HepG2 (cell line): ENCODE data around the gene SPRY1. TPM values are rescaled to one million over a fixed set of nuclear protein-coding genes. Genes with fewer than 3 reads are reported as not detected.
A peak's percentile ranks its signal among the peaks of the same experiment; 100 is the strongest.

Experiments
- DDIT3 ChIP-seq: sonication (generic); formaldehyde crosslinking; IDR thresholded peaks from 2 replicates; pipeline ENCODE4 v1.4.0; 2020; ENCODE audit warnings: mild to moderate bottlenecking, missing genetic modification reagents
- HHEX ChIP-seq: IDR thresholded peaks from 2 replicates; pipeline ENCODE4 v1.6.1; 2016; ENCODE audit warnings: control low read depth
- KLF9 ChIP-seq: IDR thresholded peaks from 2 replicates; pipeline ENCODE4 v1.6.1; 2016; ENCODE audit warnings: low read depth
- MYC ChIP-seq: sonication (generic); formaldehyde crosslinking; IDR thresholded peaks from 2 replicates; pipeline ENCODE4 v1.9.0; 2021; ENCODE audit warnings: missing genetic modification reagents, borderline replicate concordance
- PAXIP1 ChIP-seq: sonication (generic); formaldehyde crosslinking; conservative IDR thresholded peaks from 2 replicates; pipeline ENCODE4 v1.4.0; 2020; ENCODE audit warnings: mild to moderate bottlenecking, missing genetic modification reagents, moderate library complexity
- REL ChIP-seq: sonication (generic); formaldehyde crosslinking; conservative IDR thresholded peaks from 2 replicates; pipeline ENCODE4 v1.8.0; 2022; ENCODE audit warnings: mild to moderate bottlenecking, missing genetic modification reagents, moderate library complexity
- RXRA ChIP-seq: sonication (generic); formaldehyde crosslinking; IDR thresholded peaks from 2 replicates; pipeline ENCODE4 v1.5.1; 2020; ENCODE audit warnings: missing genetic modification reagents
- SIX1 ChIP-seq: sonication (generic); formaldehyde crosslinking; IDR thresholded peaks from 2 replicates; pipeline ENCODE4 v1.4.0; 2020; ENCODE audit warnings: missing genetic modification reagents, borderline replicate concordance
- SIX4 ChIP-seq: sonication (generic); formaldehyde crosslinking; IDR thresholded peaks from 2 replicates; pipeline ENCODE4 v1.4.0; 2020; ENCODE audit warnings: missing genetic modification reagents
- SRF ChIP-seq: IDR thresholded peaks from 2 replicates; pipeline ENCODE4 v1.6.1; 2011; ENCODE audit warnings: mild to moderate bottlenecking, low read depth, low read length, moderate library complexity
- ZNF33B ChIP-seq: sonication (generic); formaldehyde crosslinking; IDR thresholded peaks from 2 replicates; pipeline ENCODE4 v1.5.1; 2020; ENCODE audit warnings: mild to moderate bottlenecking, missing genetic modification reagents
- ZNF432 ChIP-seq: sonication (generic); formaldehyde crosslinking; IDR thresholded peaks from 2 replicates; pipeline ENCODE4 v1.5.0; 2020; ENCODE audit warnings: missing genetic modification reagents, mild to moderate bottlenecking, borderline replicate concordance
- ZNF543 ChIP-seq: sonication (generic); formaldehyde crosslinking; IDR thresholded peaks from 2 replicates; pipeline ENCODE4 v1.4.0; 2020; ENCODE audit warnings: mild to moderate bottlenecking, missing genetic modification reagents
- polyA plus RNA-seq, 8 experiments: library from polyadenylated mRNA; depleted of rRNA in 3 of 8; stranded (reverse) in 7 of 8; unstranded in 1 of 8; fragments of >200 nt; fragmentation: Illumina TruSeq in 4 of 8; extraction: Trizol in 4 of 8; gene quantifications; 2 replicates each; pipeline versions ENCODE4 v1.2.1 to v1.2.3, GENCODE V29; 2011 to 2016; ENCODE audit warnings: low read depth in 4 of 8, missing spikeins in 1 of 8, mixed read lengths in 1 of 8; ENCODE audit not compliant: insufficient read depth in 1 of 8
- total RNA-seq, 5 experiments: library from RNA; depleted of rRNA; stranded (reverse); fragments of >200 nt; fragmentation: Illumina TruSeq; extraction: Trizol; gene quantifications; 2 replicates each; pipeline ENCODE4 v1.2.3, GENCODE V29; 2016; ENCODE audit warnings: low read depth in 1 of 5
- TF ChIP-seq, protein P1 (sequence below): sonication (generic); formaldehyde crosslinking; IDR thresholded peaks from 2 replicates; pipeline ENCODE4 v1.4.0; 2020; ENCODE audit warnings: missing genetic modification reagents, borderline replicate concordance
- TF ChIP-seq, protein P2 (sequence below): sonication (generic); formaldehyde crosslinking; IDR thresholded peaks from 2 replicates; pipeline ENCODE4 v1.4.0; 2020; ENCODE audit warnings: mild to moderate bottlenecking, missing genetic modification reagents, borderline replicate concordance

Gene SPRY1
- total and polyA plus RNA-seq, 2 of the 13 experiments (the other 11 are each of a cell fraction or from before 2014, with no cell fraction given), result 24.7 to 33.4 TPM

DNA sequence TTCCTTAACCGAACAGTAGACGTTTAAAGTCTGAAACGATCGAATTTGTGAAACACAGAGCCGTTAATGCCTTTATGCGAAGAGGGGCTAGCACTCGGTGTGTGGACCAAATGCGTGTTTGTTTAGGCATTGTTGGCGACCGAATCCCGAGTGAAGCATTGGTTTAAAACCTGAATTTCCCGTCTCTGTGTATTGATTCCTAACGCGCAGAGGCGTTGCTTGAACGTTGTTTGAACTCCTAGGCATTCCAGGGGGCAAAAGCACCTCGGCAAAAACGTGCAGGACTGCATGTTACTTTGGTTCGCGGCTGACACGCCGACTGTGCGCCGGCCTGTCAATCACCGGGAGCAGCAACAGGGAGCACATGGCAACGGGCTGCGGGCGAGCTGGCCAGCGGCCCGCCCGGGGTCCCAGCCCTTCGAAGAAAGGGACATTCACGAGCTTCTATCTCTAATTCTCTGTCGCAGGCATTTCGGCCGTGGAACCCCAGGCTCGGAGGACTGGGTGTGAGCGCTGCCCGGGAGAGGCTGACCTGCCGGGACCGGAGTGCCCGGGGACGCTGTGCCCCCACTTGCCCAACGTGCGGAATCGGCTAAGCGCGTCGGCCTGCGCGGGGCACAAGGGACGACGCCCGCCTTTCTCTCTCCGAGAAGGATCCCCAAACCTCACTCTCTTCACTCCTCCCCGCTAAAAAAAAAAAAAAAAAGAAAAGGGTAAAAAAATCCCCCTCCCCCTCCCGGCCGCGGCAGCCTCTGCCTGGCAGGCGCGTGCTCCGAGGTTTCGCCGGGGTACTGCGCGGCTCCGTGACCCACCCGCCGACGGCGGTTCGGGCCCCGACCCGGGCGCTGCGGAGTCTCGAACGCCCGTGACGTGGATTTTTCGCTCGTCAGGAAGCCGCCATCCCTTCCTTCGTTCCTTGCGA, 810 bp downstream of the SPRY1 start (continued):
- TF ChIP-seq KLF9, result no peak
- TF ChIP-seq, protein P1, sequence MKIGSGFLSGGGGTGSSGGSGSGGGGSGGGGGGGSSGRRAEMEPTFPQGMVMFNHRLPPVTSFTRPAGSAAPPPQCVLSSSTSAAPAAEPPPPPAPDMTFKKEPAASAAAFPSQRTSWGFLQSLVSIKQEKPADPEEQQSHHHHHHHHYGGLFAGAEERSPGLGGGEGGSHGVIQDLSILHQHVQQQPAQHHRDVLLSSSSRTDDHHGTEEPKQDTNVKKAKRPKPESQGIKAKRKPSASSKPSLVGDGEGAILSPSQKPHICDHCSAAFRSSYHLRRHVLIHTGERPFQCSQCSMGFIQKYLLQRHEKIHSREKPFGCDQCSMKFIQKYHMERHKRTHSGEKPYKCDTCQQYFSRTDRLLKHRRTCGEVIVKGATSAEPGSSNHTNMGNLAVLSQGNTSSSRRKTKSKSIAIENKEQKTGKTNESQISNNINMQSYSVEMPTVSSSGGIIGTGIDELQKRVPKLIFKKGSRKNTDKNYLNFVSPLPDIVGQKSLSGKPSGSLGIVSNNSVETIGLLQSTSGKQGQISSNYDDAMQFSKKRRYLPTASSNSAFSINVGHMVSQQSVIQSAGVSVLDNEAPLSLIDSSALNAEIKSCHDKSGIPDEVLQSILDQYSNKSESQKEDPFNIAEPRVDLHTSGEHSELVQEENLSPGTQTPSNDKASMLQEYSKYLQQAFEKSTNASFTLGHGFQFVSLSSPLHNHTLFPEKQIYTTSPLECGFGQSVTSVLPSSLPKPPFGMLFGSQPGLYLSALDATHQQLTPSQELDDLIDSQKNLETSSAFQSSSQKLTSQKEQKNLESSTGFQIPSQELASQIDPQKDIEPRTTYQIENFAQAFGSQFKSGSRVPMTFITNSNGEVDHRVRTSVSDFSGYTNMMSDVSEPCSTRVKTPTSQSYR (CRISPR knock-in tag), result peak; percentile 40; the same call in 1 of the 2 replicates
- TF ChIP-seq REL (CRISPR knock-in tag), result peak; percentile 40; the same call in 1 of the 2 replicates
- TF ChIP-seq SRF, result no peak
- peak; percentile 88 for TF ChIP-seq RXRA (CRISPR knock-in tag)
- peak; percentile 31; the same call in 1 of the 2 replicates for TF ChIP-seq HHEX (CRISPR knock-in tag)
- TF ChIP-seq MYC, result peak; percentile 98
- TF ChIP-seq ZNF33B, result peak; percentile 29; the same call in 1 of the 2 replicates
- TF ChIP-seq DDIT3, result no peak
- TF ChIP-seq ZNF432, result no peak
- 0 out of 2 replicates have a peak, but pooled peaks have one; percentile 52 for TF ChIP-seq ZNF543 (CRISPR knock-in tag)
- TF ChIP-seq PAXIP1 (CRISPR knock-in tag), result peak; percentile 68
- TF ChIP-seq SIX1 (CRISPR knock-in tag), result peak; percentile 42; the same call in 1 of the 2 replicates
- TF ChIP-seq, protein P2, sequence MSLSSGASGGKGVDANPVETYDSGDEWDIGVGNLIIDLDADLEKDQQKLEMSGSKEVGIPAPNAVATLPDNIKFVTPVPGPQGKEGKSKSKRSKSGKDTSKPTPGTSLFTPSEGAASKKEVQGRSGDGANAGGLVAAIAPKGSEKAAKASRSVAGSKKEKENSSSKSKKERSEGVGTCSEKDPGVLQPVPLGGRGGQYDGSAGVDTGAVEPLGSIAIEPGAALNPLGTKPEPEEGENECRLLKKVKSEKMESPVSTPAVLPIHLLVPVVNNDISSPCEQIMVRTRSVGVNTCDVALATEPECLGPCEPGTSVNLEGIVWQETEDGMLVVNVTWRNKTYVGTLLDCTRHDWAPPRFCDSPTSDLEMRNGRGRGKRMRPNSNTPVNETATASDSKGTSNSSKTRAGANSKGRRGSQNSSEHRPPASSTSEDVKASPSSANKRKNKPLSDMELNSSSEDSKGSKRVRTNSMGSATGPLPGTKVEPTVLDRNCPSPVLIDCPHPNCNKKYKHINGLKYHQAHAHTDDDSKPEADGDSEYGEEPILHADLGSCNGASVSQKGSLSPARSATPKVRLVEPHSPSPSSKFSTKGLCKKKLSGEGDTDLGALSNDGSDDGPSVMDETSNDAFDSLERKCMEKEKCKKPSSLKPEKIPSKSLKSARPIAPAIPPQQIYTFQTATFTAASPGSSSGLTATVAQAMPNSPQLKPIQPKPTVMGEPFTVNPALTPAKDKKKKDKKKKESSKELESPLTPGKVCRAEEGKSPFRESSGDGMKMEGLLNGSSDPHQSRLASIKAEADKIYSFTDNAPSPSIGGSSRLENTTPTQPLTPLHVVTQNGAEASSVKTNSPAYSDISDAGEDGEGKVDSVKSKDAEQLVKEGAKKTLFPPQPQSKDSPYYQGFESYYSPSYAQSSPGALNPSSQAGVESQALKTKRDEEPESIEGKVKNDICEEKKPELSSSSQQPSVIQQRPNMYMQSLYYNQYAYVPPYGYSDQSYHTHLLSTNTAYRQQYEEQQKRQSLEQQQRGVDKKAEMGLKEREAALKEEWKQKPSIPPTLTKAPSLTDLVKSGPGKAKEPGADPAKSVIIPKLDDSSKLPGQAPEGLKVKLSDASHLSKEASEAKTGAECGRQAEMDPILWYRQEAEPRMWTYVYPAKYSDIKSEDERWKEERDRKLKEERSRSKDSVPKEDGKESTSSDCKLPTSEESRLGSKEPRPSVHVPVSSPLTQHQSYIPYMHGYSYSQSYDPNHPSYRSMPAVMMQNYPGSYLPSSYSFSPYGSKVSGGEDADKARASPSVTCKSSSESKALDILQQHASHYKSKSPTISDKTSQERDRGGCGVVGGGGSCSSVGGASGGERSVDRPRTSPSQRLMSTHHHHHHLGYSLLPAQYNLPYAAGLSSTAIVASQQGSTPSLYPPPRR (CRISPR knock-in tag), result peak; percentile 74
- TF ChIP-seq SIX4, result no peak
